ENCODE results near the gene CACNA2D3. TPM values are rescaled to one million over a fixed set of nuclear protein-coding genes. Genes with fewer than 3 reads are reported as not detected.

Gene CACNA2D3
- total RNA-seq, 1 donor from 2014 or later: 1.3 TPM

- no peak overlapping the region for H3K4me3 ChIP-seq (ENCODE audit: low read depth, low read length)
- TF ChIP-seq CTCF (conservative IDR thresholded peaks at IDR 0.05; ENCODE audit: low read depth, low read length): no peak
- no peak for DNase-seq (ENCODE audit: low read depth)
Observed at GRCh38 chr3:54761637-54762036, 639.3 kb downstream of the CACNA2D3 start.

GRCh38 chr3:54764911-54765310, 642.6 kb downstream of the CACNA2D3 start:
- DNase-seq (ENCODE audit: low read depth): no peak
- TF ChIP-seq CTCF (conservative IDR thresholded peaks at IDR 0.05; ENCODE audit: low read depth, low read length): no peak
- H3K4me3 ChIP-seq (ENCODE audit: low read depth, low read length): no peak overlapping the region

- no peak overlapping the region for H3K4me3 ChIP-seq (ENCODE audit: low read depth, low read length)
- TF ChIP-seq CTCF (conservative IDR thresholded peaks at IDR 0.05; ENCODE audit: low read depth, low read length): no peak
- no peak for DNase-seq (ENCODE audit: low read depth)
Observed at GRCh38 chr3:54771050-54771449, 648.7 kb downstream of the CACNA2D3 start.

- no peak for TF ChIP-seq CTCF (conservative IDR thresholded peaks at IDR 0.05; ENCODE audit: low read depth, low read length)
- H3K4me3 ChIP-seq (ENCODE audit: low read depth, low read length): no peak overlapping the region
- DNase-seq (ENCODE audit: low read depth): no peak
Observed at GRCh38 chr3:54772051-54772450, 649.7 kb downstream of the CACNA2D3 start.

GRCh38 chr3:54772746-54773145, 650.4 kb downstream of the CACNA2D3 start:
- TF ChIP-seq CTCF (conservative IDR thresholded peaks at IDR 0.05; ENCODE audit: low read depth, low read length): no peak
- DNase-seq (ENCODE audit: low read depth): no peak
- no peak overlapping the region for H3K4me3 ChIP-seq (ENCODE audit: low read depth, low read length)

- no peak overlapping the region for H3K4me3 ChIP-seq (ENCODE audit: low read depth, low read length)
- TF ChIP-seq CTCF (conservative IDR thresholded peaks at IDR 0.05; ENCODE audit: low read depth, low read length): no peak
- no peak for DNase-seq (ENCODE audit: low read depth)
Observed at GRCh38 chr3:54773271-54773670, 650.9 kb downstream of the CACNA2D3 start.

GRCh38 chr3:54776601-54777000, 654.2 kb downstream of the CACNA2D3 start:
- H3K4me3 ChIP-seq (ENCODE audit: low read depth, low read length): no peak overlapping the region
- no peak for DNase-seq (ENCODE audit: low read depth)
- TF ChIP-seq CTCF (conservative IDR thresholded peaks at IDR 0.05; ENCODE audit: low read depth, low read length): no peak

Measured in epithelial cell of proximal tubule (primary cell).